Measurements from ENCODE around the gene CLEC12A.
"Not testable (repeated sequence)": the region's sequence is repeated elsewhere in the genome, so short reads cannot be mapped to it uniquely, and the experiment has no call there.

The CLEC12A gene

DNA sequence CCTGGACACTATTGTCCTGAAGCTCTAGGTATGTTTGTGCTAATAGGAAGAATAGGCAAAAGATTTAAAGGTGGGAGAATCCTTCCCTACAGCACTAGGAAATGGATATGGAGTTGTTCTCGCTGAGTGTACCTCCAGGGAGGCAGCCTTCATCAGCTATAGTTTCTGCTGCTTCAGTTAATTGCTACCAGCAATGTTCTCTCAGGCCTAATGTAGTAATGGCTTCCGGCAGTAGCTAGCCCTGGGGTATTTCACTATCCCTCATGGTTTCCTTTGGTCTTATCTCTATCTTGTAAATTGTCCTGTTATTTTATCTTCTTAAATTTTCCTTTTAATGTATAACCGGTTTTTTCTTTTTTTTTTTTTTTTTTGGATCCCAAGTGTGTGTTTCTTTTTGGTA is 9.3 kb upstream of the CLEC12A start:
- no peak for DNase-seq (ENCODE audit: low read depth in 2 of 3, low spot score in 1 of 3)

DNA sequence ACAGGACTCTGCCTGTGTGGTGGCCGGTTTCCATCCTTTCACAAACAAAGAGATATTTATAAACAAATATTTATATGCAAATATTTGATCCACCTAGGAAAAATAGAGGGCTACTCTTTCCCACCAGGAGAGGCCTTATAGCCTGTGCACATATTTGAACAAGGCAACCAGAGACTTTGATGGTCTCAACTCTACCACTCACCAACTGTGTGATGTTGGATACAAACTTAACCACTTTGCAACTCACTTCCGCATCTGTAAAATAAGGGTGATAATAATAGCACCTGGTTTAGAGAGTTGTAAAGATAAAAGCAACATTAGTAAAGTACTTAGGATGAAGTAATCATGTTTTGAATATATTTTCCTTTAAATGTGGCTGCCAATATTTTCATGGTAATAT is 1.5 kb upstream of the CLEC12A start:
- no peak for DNase-seq (ENCODE audit: low read depth in 2 of 3, low spot score in 1 of 3)

GRCh38 chr12:9973949-9974348 is 2.7 kb downstream of the CLEC12A start:
- no peak for DNase-seq (ENCODE audit: low read depth in 2 of 3, low spot score in 1 of 3)

DNA sequence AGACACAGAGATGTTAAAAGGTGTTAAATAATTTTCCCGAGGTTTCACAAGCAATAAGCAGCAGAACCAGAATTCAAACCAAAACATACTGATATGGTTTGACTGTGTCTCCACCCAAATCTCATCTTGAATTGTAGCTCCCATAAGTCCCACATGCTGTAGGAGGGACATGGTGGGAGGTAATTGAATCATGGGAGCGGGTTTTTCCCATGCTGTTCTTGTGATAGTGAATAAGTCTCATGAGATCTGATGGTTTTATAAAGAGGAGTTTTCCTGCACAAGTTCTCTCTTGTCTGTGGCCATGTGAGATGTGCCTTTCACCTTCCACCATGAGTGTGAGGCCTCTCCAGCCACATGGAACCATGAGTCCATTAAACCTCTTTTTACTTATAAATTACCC is 3.5 kb downstream of the CLEC12A start:
- DNase-seq (ENCODE audit: low read depth in 2 of 3, low spot score in 1 of 3), result not testable (repeated sequence)

- no peak for DNase-seq (ENCODE audit: low read depth in 2 of 3, low spot score in 1 of 3)
These were observed 4.4 kb downstream of the CLEC12A start for GRCh38 chr12:9975614-9976013.

DNA sequence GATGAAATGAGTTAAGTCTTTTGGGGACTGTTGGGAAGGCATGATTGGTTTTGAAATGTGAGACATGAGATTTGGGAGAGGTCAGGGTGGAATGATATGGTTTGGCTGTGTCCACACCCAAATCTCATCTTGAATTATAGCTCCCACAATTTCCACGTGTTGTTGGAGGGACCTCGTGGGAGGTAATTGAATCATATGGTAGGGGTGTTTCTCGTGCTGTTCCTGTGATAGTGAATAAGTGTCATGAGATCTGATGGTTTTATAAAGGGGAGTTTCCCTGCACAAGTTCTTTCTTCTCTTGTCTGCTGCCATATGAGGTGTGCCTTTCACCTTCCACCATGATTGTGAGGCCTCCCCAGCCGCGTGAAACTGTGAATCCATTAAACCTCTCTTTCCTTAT is 5.4 kb downstream of the CLEC12A start:
- DNase-seq (ENCODE audit: low read depth in 2 of 3, low spot score in 1 of 3), result not testable (repeated sequence)

- DNase-seq (ENCODE audit: low read depth in 2 of 3, low spot score in 1 of 3), result no peak
These were observed 6.7 kb downstream of the CLEC12A start for GRCh38 chr12:9977916-9978315.

DNA sequence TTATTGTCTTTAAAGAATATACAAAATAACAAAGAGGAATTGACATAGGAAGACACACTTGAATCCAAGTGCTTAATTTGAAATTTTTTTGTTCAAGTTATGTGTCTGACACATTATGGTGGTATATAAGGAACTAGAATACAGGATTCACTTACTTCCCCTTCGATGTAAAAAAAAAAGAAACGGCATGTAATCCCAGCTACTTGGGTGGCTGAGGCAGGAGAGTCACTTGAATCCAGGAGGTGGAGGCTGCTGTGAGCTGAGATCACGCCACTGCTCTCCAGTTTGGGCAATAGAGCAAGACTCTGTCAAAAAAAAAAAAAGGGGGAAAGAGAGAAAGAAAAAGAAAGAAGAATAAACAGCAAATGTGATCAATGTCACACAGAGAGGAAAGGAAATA is 8.9 kb downstream of the CLEC12A start:
- DNase-seq (ENCODE audit: low read depth in 2 of 3, low spot score in 1 of 3), result no peak

DNA sequence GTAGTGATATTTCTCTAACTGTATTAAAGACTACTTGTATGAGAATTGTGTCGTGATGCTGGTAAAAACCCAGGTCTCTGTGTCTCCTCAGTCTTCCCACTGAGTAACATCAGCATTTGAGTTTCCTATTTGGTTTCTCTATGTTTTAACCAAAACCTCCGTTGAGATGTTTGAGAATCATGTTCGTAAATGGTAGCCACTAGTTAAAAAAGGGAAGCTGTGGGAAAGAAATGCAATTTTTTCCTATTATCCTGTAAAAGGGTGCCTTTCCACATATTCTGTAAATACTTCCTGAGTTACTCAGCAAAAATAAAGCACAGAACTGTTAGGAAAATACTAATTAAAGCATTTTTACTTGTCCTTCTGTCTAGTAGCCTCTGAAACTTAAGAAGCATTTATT is 20.7 kb downstream of the CLEC12A start:
- no peak for DNase-seq (ENCODE audit: low read depth in 2 of 3, low spot score in 1 of 3)

DNA sequence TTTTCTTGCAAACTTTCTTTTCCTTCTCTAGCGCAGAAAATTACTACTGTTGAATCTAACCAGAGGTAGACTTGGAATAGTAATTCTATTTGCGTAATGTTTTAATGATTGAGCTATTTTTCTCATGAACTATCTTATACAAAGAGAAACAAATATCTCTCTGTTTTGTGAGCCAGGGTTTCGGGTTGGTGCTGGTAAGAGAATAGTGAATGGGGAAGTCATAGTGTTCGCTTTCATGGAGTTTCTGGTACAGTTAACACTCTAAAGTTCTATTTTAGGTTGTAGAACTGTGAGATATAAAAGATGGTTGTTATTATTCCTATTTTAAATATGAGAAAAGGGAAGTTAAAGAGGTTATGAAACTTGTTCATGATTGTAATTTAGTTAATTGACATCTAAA is 21.1 kb downstream of the CLEC12A start:
- no peak for DNase-seq (ENCODE audit: low read depth in 2 of 3, low spot score in 1 of 3)

DNA sequence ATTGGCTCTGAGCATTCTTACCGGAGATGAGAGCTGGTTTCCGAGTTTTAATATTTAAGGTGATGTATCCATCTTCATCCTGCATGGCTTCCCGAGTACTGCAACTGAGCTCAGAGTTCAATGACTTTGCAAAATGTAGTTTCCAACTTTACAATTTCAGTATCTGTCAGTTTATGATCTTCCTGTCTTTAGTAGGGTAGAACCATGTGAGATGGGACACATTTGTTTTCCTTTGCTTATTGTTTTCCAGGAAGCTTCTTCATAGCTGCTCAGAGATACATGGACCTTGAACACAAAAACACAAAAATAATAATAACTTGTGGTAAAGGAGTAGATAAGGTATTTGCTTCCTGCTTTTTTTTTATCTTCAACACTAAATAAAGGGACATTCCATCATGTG is 27.8 kb downstream of the CLEC12A start, which contains the start of gene CLEC1B:
CLEC1B (minus strand) TSS at position 106 of the 400 bp plus-strand sequence; CDS start at position 85, 21 bp downstream.
- no peak for DNase-seq (ENCODE audit: low read depth in 2 of 3, low spot score in 1 of 3)

GRCh38 chr12:10001171-10001776 is 30.1 kb downstream of the CLEC12A start:
- DNase-seq (ENCODE audit: low read depth in 2 of 3, low spot score in 1 of 3), result no peak

GRCh38 chr12:10012630-10013330 is 41.6 kb downstream of the CLEC12A start:
- no peak for DNase-seq (ENCODE audit: low read depth in 2 of 3, low spot score in 1 of 3)

DNA sequence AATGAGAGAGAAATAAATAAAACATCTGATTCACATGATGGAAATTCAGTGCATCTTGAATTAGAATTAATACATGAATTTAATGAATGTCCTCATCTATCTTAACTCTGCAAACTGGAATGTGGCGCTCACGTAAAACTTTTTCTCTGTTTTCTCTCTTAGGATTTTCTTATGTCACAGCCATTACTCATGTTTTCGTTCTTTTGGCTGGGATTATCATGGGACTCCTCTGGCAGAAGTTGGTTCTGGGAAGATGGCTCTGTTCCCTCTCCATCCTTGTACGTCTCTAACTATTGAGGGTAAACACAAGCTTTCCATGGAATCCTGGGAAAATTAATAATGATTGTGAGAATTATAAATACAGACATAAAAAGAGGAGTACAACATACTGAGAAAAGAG is 44.2 kb downstream of the CLEC12A start:
- DNase-seq (ENCODE audit: low read depth in 2 of 3, low spot score in 1 of 3), result no peak

- DNase-seq (ENCODE audit: low read depth in 2 of 3, low spot score in 1 of 3), result no peak
These were observed 45.7 kb downstream of the CLEC12A start for GRCh38 chr12:10016881-10017280.

DNA sequence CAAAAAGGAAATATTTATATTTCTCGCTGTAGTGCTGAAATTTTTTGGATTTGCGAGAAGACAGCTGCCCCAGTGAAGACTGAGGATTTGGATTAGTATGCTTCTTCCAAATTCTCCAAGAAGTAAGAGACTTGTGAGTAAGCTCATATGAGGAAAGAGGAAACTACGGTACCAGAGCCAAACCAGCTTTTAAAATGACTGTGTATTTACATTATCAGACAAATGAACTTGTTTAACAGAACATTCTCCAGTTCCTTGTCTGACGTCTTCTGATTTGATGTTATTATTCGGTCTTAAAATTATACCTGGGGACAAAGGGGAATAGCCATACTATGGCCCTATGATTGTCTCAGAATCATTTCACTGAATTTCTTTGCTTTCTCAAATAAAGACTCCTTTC is 47.2 kb downstream of the CLEC12A start:
- DNase-seq (ENCODE audit: low read depth in 2 of 3, low spot score in 1 of 3), result no peak

- DNase-seq (ENCODE audit: low read depth in 2 of 3, low spot score in 1 of 3), result no peak
These were observed 50.1 kb downstream of the CLEC12A start for GRCh38 chr12:10021342-10021741.

DNA sequence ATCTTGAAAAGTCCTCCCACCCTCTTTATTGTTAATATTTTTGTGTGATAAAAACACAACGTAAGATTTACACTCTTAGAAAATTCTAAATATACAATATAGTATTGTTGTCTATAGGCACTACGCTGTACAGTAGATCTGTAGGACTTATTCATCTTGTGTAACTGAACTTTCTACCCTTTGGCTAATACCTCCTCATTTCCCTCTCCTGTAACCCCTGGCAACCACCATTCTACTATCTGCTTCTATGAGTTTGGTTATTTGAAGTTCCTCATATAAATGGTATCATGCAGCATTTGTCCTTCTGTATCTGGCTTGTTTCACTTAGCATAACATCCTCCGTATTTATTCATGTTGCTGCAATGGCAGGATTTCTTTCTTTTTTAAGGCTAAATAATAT is 54.0 kb downstream of the CLEC12A start:
- DNase-seq (ENCODE audit: low read depth in 2 of 3, low spot score in 1 of 3), result no peak

- DNase-seq (ENCODE audit: low read depth in 2 of 3, low spot score in 1 of 3), result not testable (repeated sequence)
These were observed 55.5 kb downstream of the CLEC12A start for GRCh38 chr12:10026666-10027065.

DNA sequence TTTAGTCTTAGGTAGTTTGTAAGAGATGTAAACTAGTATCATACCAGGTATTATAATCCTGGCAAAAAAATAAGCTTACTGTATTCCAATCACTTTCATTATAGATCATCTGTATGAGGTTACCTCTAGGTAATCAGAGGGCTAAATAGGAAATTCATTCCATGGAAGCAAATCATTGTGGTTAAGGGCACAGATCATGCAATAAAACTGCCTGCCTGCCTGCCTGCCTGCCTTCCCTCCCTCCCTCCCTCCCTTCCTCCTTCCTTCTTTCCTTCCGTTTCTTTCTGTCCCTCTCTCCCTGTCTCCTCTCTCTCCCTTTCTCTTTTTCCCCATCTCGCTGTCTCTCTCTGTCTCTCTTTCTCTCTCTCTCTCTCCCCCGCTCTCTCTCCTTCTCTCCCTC is 56.1 kb downstream of the CLEC12A start:
- no peak for DNase-seq (ENCODE audit: low read depth in 2 of 3, low spot score in 1 of 3)

DNA sequence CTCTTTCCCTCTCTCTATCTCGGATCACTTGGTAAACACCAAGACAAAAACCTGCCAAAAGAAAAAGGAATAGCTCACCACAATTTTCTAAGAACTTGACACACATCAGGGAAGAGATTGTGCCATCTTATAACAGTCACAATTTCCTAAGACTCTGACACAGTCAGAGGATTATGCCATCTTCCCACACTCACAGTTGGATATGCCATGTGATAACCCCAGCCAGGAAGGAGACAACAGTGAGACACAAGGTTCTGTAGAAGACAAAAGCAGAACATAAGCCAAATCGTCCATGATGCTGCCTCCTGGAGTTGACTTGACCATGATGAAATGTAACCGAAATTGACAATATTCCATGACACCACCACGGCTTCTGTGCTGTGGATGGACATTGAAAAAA is 56.5 kb downstream of the CLEC12A start:
- no peak for DNase-seq (ENCODE audit: low read depth in 2 of 3, low spot score in 1 of 3)

DNA sequence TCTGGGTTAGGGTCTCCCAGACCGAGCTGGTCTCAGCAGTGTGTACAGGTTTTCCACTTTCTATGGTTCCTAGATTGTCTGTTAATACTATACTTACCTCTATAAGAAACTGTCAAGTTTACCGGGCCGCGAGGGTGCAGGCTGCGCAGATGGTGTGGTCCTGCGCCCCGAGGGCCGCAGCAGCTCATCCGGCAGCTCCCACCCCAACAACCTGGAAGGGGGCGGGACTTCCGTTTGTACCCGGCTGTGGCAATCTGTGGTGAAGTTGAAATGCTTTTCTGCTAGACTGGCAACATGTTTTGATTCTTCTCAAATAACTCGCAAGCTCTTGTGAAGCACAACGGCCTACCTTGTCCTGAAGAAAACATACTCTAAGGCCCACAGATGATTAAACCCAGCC is 59.2 kb downstream of the CLEC12A start, which contains the start of gene CLEC9A:
CLEC9A (plus strand) TSS at position 237 of the 400 bp plus-strand sequence. CDS start 22,006 bp downstream, outside the sequence.
- no peak for DNase-seq (ENCODE audit: low read depth in 2 of 3, low spot score in 1 of 3)

- DNase-seq (ENCODE audit: low read depth in 2 of 3, low spot score in 1 of 3), result no peak
These were observed 60.1 kb downstream of the CLEC12A start for GRCh38 chr12:10031321-10031720.

All from stimulated activated CD4-positive, alpha-beta T cell treated with anti-CD3 and anti-CD28 coated beads, Interleukin-12 subunit alpha, Interleukin-12 subunit beta, amount 100 ng/mL, for 48 hours (primary cell).